ENCODE results near the gene ARNT2. TPM values are rescaled to one million over a fixed set of nuclear protein-coding genes. Genes with fewer than 3 reads are reported as not detected.

ARNT2 gene
- total and polyA plus RNA-seq, 2 experiments from 2014 or later, result 4.6 to 11.6 TPM

DNA sequence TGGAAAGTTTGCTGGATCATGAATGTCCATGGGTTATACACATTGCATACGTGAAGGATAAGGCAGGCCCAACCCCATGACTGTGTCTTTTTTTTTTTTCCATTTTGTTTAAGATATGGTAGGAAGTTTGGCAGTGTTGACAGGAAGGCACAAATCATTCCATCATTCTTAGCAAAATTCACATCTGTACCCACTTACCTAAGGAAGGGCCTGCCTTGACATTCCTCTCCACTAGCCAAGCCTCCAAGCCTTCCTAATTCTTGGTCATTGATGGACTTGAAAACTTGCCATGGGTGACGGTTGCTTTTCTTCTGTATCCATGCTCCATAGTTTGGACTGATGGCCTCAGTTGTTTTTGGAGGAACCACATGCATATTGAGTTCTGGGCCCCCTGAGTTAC lies 54.4 kb downstream of the ARNT2 start:
- H3K4me1 ChIP-seq (ENCODE audit: insufficient read depth), result 0 out of 2 replicates have a peak, but pooled peaks cover 7% of the 10 kb centered on the region
- Mint-ChIP-seq H3K36me3 (ENCODE audit: low read depth) (no peaks in the 10 kb centered on the region), H3K27me3 (ENCODE audit: insufficient read depth, low read depth, poor library complexity) (peaks cover 3% of the 10 kb centered on the region), H3K4me3 (no peak overlapping the region), H3K27ac (no peak overlapping the region), H3K9me3 (no peaks in the 10 kb centered on the region), H3K4me1 (peaks cover 7% of the 10 kb centered on the region; the same call in 2 of the 3 replicates)
- no peaks in the 10 kb centered on the region for H3F3A ChIP-seq (replicated peaks; ENCODE audit: low read depth)
- TF ChIP-seq ZNF331 (CRISPR knock-in tag; IDR thresholded peaks at IDR 0.05; ENCODE audit: low read depth), result no peak
- no peak for TF ChIP-seq CREB1 (CRISPR knock-in tag; IDR thresholded peaks at IDR 0.05; ENCODE audit: low read depth)
- no peak for TF ChIP-seq JUNB (IDR thresholded peaks at IDR 0.05; ENCODE audit: unreplicated experiment)
- TF ChIP-seq, protein P1, sequence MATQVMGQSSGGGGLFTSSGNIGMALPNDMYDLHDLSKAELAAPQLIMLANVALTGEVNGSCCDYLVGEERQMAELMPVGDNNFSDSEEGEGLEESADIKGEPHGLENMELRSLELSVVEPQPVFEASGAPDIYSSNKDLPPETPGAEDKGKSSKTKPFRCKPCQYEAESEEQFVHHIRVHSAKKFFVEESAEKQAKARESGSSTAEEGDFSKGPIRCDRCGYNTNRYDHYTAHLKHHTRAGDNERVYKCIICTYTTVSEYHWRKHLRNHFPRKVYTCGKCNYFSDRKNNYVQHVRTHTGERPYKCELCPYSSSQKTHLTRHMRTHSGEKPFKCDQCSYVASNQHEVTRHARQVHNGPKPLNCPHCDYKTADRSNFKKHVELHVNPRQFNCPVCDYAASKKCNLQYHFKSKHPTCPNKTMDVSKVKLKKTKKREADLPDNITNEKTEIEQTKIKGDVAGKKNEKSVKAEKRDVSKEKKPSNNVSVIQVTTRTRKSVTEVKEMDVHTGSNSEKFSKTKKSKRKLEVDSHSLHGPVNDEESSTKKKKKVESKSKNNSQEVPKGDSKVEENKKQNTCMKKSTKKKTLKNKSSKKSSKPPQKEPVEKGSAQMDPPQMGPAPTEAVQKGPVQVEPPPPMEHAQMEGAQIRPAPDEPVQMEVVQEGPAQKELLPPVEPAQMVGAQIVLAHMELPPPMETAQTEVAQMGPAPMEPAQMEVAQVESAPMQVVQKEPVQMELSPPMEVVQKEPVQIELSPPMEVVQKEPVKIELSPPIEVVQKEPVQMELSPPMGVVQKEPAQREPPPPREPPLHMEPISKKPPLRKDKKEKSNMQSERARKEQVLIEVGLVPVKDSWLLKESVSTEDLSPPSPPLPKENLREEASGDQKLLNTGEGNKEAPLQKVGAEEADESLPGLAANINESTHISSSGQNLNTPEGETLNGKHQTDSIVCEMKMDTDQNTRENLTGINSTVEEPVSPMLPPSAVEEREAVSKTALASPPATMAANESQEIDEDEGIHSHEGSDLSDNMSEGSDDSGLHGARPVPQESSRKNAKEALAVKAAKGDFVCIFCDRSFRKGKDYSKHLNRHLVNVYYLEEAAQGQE (IDR thresholded peaks at IDR 0.05; ENCODE audit: unreplicated experiment), result no peak
- TF ChIP-seq, protein P2, sequence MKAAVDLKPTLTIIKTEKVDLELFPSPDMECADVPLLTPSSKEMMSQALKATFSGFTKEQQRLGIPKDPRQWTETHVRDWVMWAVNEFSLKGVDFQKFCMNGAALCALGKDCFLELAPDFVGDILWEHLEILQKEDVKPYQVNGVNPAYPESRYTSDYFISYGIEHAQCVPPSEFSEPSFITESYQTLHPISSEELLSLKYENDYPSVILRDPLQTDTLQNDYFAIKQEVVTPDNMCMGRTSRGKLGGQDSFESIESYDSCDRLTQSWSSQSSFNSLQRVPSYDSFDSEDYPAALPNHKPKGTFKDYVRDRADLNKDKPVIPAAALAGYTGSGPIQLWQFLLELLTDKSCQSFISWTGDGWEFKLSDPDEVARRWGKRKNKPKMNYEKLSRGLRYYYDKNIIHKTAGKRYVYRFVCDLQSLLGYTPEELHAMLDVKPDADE (IDR thresholded peaks at IDR 0.05), result no peak
- TF ChIP-seq, protein P3, sequence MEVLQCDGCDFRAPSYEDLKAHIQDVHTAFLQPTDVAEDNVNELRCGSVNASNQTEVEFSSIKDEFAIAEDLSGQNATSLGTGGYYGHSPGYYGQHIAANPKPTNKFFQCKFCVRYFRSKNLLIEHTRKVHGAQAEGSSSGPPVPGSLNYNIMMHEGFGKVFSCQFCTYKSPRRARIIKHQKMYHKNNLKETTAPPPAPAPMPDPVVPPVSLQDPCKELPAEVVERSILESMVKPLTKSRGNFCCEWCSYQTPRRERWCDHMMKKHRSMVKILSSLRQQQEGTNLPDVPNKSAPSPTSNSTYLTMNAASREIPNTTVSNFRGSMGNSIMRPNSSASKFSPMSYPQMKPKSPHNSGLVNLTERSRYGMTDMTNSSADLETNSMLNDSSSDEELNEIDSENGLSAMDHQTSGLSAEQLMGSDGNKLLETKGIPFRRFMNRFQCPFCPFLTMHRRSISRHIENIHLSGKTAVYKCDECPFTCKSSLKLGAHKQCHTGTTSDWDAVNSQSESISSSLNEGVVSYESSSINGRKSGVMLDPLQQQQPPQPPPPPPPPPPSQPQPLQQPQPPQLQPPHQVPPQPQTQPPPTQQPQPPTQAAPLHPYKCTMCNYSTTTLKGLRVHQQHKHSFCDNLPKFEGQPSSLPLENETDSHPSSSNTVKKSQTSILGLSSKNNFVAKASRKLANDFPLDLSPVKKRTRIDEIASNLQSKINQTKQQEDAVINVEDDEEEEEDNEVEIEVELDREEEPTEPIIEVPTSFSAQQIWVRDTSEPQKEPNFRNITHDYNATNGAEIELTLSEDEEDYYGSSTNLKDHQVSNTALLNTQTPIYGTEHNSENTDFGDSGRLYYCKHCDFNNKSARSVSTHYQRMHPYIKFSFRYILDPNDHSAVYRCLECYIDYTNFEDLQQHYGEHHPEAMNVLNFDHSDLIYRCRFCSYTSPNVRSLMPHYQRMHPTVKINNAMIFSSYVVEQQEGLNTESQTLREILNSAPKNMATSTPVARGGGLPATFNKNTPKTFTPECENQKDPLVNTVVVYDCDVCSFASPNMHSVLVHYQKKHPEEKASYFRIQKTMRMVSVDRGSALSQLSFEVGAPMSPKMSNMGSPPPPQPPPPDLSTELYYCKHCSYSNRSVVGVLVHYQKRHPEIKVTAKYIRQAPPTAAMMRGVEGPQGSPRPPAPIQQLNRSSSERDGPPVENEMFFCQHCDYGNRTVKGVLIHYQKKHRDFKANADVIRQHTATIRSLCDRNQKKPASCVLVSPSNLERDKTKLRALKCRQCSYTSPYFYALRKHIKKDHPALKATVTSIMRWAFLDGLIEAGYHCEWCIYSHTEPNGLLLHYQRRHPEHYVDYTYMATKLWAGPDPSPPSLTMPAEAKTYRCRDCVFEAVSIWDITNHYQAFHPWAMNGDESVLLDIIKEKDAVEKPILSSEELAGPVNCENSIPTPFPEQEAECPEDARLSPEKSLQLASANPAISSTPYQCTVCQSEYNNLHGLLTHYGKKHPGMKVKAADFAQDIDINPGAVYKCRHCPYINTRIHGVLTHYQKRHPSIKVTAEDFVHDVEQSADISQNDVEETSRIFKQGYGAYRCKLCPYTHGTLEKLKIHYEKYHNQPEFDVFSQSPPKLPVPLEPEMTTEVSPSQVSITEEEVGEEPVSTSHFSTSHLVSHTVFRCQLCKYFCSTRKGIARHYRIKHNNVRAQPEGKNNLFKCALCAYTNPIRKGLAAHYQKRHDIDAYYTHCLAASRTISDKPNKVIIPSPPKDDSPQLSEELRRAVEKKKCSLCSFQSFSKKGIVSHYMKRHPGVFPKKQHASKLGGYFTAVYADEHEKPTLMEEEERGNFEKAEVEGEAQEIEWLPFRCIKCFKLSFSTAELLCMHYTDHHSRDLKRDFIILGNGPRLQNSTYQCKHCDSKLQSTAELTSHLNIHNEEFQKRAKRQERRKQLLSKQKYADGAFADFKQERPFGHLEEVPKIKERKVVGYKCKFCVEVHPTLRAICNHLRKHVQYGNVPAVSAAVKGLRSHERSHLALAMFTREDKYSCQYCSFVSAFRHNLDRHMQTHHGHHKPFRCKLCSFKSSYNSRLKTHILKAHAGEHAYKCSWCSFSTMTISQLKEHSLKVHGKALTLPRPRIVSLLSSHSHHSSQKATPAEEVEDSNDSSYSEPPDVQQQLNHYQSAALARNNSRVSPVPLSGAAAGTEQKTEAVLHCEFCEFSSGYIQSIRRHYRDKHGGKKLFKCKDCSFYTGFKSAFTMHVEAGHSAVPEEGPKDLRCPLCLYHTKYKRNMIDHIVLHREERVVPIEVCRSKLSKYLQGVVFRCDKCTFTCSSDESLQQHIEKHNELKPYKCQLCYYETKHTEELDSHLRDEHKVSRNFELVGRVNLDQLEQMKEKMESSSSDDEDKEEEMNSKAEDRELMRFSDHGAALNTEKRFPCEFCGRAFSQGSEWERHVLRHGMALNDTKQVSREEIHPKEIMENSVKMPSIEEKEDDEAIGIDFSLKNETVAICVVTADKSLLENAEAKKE (CRISPR knock-in tag; IDR thresholded peaks at IDR 0.05), result no peak
- no peak for TF ChIP-seq STAT1 (IDR thresholded peaks at IDR 0.05; ENCODE audit: unreplicated experiment)
- TF ChIP-seq ZNF114 (CRISPR knock-in tag; IDR thresholded peaks at IDR 0.05), result no peak
- no peak for TF ChIP-seq NANOG (IDR thresholded peaks at IDR 0.05; ENCODE audit: borderline replicate concordance)
- TF ChIP-seq EZH2phosphoT487 (IDR thresholded peaks at IDR 0.05; ENCODE audit: unreplicated experiment), result no peak
- H3K4me3 ChIP-seq, result no peak overlapping the region
- H3K27me3 ChIP-seq (ENCODE audit: insufficient read depth), result no peaks in the 10 kb centered on the region
- DNase-seq (ENCODE audit: low spot score), result no peak
- no peaks in the 10 kb centered on the region for H3K79me2 ChIP-seq (replicated peaks; ENCODE audit: insufficient read depth)
- H2AFZ ChIP-seq, result no peak overlapping the region
- no peaks in the 10 kb centered on the region for H3K36me3 ChIP-seq (ENCODE audit: insufficient read depth)
- H3K9me2 ChIP-seq (ENCODE audit: insufficient read depth), result 0 out of 2 replicates have a peak, but pooled peaks cover 3% of the 10 kb centered on the region
- H3K27ac ChIP-seq (ENCODE audit: low read depth), result no peak overlapping the region
- H4K20me1 ChIP-seq (replicated peaks; ENCODE audit: insufficient read depth), result no peaks in the 10 kb centered on the region
- ATAC-seq, result no peak
- no peak overlapping the region for H3K4me2 ChIP-seq
